ENCODE data around the gene MDFI. TPM values are rescaled to one million over a fixed set of nuclear protein-coding genes. Genes with fewer than 3 reads are reported as not detected.

MDFI gene
- total RNA-seq, 2 donors from 2014 or later: 4.9 to 6.7 TPM

DNA sequence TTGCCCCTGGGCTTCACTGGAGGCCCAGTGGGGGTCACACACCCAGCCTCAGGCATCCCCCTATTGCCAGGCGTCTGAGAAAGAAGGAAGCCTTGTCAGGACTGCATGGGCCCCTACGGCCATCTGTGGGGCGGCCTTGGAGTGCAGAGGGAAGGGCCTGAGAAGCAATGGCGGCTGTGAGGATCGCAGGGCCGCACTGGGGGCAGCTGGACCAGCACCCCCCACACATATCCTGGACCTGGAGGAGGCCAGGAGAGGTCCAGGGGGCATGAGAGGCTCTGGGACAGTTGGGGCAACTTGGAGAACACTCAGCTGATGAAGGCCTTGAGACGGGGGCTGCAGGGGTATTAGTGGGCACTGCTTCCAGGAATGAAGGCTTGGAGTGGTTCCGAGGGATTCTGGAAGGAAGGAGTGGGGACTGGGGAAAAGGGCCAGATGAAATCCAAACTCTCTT, 16.5 kb downstream of the MDFI start:
- intact Hi-C loops (cut with DNase I): no loop called here
- Histone ChIP-seq H3K4me3 (no peak overlapping the region), H3K27me3 (no peaks in the 10 kb centered on the region), H3K27ac (no peak overlapping the region), H3K4me1 (no peaks in the 10 kb centered on the region), H3K36me3 (replicated peaks in 1 of 2; ENCODE audit: insufficient read depth in 1 of 2, low read depth in 2 of 2) (no peaks in the 10 kb centered on the region), H3K9me3 (no peaks in the 10 kb centered on the region)
- ATAC-seq: no peak
- no peak for TF ChIP-seq POLR2A (IDR thresholded peaks at IDR 0.05)
- TF ChIP-seq, protein P1, sequence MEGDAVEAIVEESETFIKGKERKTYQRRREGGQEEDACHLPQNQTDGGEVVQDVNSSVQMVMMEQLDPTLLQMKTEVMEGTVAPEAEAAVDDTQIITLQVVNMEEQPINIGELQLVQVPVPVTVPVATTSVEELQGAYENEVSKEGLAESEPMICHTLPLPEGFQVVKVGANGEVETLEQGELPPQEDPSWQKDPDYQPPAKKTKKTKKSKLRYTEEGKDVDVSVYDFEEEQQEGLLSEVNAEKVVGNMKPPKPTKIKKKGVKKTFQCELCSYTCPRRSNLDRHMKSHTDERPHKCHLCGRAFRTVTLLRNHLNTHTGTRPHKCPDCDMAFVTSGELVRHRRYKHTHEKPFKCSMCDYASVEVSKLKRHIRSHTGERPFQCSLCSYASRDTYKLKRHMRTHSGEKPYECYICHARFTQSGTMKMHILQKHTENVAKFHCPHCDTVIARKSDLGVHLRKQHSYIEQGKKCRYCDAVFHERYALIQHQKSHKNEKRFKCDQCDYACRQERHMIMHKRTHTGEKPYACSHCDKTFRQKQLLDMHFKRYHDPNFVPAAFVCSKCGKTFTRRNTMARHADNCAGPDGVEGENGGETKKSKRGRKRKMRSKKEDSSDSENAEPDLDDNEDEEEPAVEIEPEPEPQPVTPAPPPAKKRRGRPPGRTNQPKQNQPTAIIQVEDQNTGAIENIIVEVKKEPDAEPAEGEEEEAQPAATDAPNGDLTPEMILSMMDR (IDR thresholded peaks at IDR 0.05): no peak
- 82 to 89% methylated on average over 7 to 8 of the region's 8 CpGs for WGBS, 2 donors
- no peak for DNase-seq

DNA sequence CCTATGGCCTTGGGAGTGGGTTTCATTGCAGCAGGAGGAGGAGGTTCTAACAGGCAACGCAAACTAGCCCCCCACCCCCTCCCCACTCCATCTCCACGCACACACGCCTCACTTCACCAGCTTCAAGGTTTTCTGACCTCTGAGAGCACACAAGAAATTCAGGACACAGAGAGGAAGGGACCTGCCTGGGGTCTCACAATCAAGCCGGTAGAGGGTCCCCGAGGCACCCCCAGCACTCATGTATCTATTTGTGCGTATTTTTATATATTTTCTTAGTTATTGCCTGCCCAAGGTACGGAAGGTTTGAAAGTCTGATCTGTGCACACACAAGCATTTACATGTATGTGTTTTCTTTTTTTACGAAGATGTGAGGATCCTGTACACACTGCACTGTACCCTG, 16.9 kb downstream of the MDFI start:
- Histone ChIP-seq H3K36me3 (replicated peaks in 1 of 2; ENCODE audit: insufficient read depth in 1 of 2, low read depth in 2 of 2) (no peaks in the 10 kb centered on the region), H3K27ac (no peak overlapping the region), H3K4me1 (no peaks in the 10 kb centered on the region), H3K9me3 (no peaks in the 10 kb centered on the region), H3K4me3 (no peak overlapping the region), H3K27me3 (no peaks in the 10 kb centered on the region)
- 81 to 82% methylated on average over 8 of the region's 8 CpGs for WGBS, 2 donors
- no peak for ATAC-seq
- intact Hi-C loops (cut with DNase I): no loop called here
- no peak for DNase-seq
- TF ChIP-seq, protein P1 (IDR thresholded peaks at IDR 0.05): no peak
- no peak for TF ChIP-seq POLR2A (IDR thresholded peaks at IDR 0.05)

DNA sequence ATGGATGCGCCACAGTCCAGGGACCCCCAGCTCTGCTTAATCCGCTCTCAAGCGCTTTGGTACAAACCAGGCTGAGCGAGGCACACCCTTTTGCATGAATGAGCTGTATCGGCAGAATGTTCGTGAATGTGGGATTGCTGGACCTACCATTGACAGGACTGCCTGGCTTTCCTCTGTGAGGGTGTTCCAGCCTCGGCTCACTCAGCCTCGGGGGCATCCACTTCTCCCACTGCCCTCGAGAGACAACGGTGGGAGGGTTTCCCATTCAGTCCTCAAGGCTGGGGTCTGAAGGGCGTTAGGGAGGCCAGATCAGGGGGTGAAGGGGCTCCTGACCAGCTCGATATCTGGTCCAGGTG, 17.4 kb downstream of the MDFI start:
- H3K4me1 ChIP-seq: no peaks in the 10 kb centered on the region
- no peaks in the 10 kb centered on the region for H3K27me3 ChIP-seq
- no peaks in the 10 kb centered on the region for H3K36me3 ChIP-seq (replicated peaks in 1 of 2; ENCODE audit: insufficient read depth in 1 of 2, low read depth in 2 of 2)
- H3K4me3 ChIP-seq: no peak overlapping the region
- ATAC-seq (no peak), DNase-seq (no peak)
- H3K9me3 ChIP-seq: no peaks in the 10 kb centered on the region
- TF ChIP-seq, protein P1 (IDR thresholded peaks at IDR 0.05): no peak
- no peak for TF ChIP-seq POLR2A (IDR thresholded peaks at IDR 0.05)
- H3K27ac ChIP-seq: no peak overlapping the region
- 71 to 75% methylated on average over 10 to 12 of the region's 12 CpGs for WGBS, 2 donors
- intact Hi-C loops (cut with DNase I): no loop called here

DNA sequence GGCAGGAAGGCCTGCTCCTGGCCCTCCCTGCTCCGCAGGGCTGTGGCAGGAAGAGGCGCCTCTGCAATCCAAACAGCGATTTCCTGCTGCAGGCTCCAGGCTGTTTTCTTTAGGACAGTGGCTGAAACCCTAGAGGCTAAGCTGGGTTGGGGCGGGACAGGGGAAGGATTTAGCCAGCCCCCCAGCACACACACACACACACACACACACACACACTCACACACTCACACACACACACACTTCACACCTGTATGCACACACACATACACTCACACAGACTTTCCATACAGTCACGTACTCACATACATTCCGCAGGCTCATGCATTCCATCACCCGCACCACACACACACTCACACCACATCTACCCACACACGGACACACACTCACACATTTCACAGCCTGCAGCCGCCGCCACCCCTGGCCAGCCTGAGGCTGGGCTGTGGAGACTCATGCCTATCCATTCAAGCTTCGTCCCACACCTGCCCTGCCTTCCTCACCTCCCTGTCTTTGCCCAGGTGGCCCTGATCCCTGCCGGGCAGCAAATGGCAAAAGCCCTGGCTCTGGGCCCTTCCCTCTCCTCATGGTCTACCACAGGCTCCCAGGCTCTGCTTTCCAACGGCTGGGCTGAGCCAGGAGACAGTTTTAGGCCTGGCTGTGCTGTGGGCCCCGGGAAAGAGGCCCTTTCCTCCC, 17.9 kb downstream of the MDFI start:
- no peak overlapping the region for H3K27ac ChIP-seq
- DNase-seq: no peak
- intact Hi-C loops (cut with DNase I): no loop called here
- WGBS, 2 donors: 56 to 61% methylated on average over 10 to 14 of the region's 14 CpGs
- H3K36me3 ChIP-seq (replicated peaks in 1 of 2; ENCODE audit: insufficient read depth in 1 of 2, low read depth in 2 of 2): no peaks in the 10 kb centered on the region
- ATAC-seq: no peak
- H3K4me3 ChIP-seq: no peak overlapping the region
- no peak for TF ChIP-seq POLR2A (IDR thresholded peaks at IDR 0.05)
- TF ChIP-seq, protein P1 (IDR thresholded peaks at IDR 0.05): no peak
- H3K9me3 ChIP-seq: no peaks in the 10 kb centered on the region
- no peaks in the 10 kb centered on the region for H3K27me3 ChIP-seq
- H3K4me1 ChIP-seq: no peaks in the 10 kb centered on the region

Data from body of pancreas (tissue), 4 donors.